Stimulated activated CD8-positive, alpha-beta memory T cell treated with anti-CD3 and anti-CD28 coated beads, Interleukin-4, amount 100 ng/mL, for 1 hour (primary cell): ENCODE measurements around the gene SEMA5A.

Experiments
- DNase-seq, 2 donors: peaks; one replicate each; pipeline ENCODE4 v3.0.0-alpha.2; 2020; ENCODE audit warnings: low read depth in 2 of 2, low spot score in 1 of 2

Gene SEMA5A

GRCh38 chr5:9284272-9284671 is 261.6 kb downstream of the SEMA5A start:
- no peak for DNase-seq

- DNase-seq: no peak
These were observed 262.4 kb downstream of the SEMA5A start for GRCh38 chr5:9283473-9283872.

DNA sequence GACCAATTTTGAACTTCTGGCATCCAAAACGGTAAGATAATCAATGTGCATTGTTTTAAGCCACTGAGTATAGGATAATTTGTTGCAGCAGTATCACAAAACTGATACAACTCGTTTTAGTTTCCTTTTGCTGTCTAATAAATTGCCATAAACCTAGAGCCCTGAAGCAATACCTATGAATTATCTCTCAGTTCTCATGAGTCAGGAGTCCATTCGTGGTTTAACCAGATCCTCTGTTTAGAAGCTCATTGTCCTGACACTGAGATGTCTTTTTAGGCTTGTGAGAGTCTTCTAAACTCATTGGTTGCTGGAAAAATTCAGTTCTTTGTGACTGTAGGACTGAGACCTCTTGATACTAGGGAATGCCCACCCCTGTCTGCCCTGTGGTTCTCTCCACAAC is 262.9 kb downstream of the SEMA5A start:
- DNase-seq: no peak

- no peak for DNase-seq
These were observed 263.7 kb downstream of the SEMA5A start for GRCh38 chr5:9282211-9282610.

GRCh38 chr5:9279774-9280173 is 266.1 kb downstream of the SEMA5A start:
- DNase-seq: no peak

GRCh38 chr5:9278921-9279603 is 266.8 kb downstream of the SEMA5A start:
- DNase-seq: no peak

DNA sequence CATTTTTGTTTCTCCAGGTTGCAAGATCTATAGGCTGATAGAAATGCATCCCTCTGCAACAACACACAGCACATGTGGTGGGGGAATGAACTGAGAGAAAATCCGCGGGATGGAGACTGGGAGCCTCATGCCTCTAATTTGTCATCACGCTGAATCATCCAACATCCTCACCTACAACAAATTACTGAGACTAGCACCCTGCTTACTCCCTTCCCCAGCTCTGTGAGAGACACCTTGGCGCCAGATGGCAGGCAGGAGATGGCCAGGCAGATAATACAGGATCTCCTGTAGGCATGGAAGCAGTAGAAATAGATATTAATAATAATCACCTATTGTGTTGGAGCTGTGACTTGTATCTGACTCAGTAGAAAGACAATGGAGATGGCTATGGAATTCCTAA is 276.9 kb downstream of the SEMA5A start:
- no peak for DNase-seq

DNA sequence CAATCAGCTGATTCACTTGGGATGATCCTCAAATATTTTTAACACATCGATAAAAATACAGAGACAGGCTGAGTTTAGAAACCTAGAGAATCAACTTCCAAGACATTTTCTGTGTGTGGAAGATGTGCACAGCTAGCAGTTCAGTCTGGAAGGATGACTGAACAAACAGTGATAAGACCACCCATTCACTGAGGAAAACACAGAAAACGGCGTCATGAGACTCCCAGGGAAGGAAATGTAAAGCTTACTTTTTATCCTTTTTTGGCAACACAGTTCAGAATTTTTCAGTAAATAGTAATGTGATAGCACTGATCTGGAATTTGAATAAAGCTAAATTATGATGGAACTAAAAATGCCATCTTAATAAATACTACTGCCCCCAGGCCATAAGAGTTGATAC is 277.6 kb downstream of the SEMA5A start:
- no peak for DNase-seq

- no peak for DNase-seq
These were observed 280.2 kb downstream of the SEMA5A start for GRCh38 chr5:9265441-9266287.

GRCh38 chr5:9264301-9264700 is 281.6 kb downstream of the SEMA5A start:
- no peak for DNase-seq

DNA sequence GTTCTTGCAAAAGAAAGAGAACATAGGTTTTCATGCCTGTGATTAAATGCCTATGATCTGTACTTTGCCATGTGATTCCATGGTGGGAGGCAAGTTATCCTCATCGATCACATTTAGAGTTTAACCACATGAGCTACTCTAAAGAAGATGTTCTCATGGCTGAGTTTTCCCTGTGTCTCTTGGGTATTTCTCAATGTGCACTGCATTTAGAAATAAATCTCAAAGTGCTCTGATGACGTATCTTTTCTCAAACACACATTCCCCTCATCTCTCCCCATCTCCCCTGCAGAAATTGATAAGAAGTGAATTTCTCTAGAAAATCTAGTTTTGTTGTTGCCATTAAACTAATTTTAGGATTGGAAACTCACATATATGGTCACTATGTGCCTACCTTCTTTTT is 282.2 kb downstream of the SEMA5A start:
- no peak for DNase-seq

DNA sequence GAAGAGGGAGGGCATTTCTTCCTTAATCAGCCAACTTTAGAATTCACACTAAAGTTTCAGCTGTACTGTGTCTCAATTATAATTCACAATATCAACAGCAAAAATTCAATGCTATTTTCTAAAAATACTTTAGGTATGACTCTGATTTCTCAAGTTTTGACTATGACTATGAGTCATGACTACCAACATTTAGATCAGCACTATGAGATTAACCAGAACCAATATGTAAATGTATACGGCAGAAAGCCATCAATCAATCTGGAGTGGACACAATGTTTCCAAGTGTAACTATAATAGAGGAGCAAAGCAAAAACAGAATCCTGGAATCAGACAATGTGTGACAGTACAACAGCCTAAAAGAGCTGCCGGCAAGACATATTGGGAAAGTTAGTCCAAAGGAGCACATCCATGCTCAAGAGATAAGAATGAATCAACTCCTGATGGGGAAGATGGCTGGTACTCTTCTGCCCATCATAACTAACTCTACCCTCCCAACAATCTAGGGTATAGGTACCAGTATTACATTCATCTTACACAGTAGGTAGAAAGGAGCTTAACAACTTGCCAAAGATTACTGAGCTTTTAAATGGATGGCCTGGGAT is 294.4 kb downstream of the SEMA5A start:
- DNase-seq: no peak

GRCh38 chr5:9249231-9249630 is 296.6 kb downstream of the SEMA5A start:
- no peak for DNase-seq

DNA sequence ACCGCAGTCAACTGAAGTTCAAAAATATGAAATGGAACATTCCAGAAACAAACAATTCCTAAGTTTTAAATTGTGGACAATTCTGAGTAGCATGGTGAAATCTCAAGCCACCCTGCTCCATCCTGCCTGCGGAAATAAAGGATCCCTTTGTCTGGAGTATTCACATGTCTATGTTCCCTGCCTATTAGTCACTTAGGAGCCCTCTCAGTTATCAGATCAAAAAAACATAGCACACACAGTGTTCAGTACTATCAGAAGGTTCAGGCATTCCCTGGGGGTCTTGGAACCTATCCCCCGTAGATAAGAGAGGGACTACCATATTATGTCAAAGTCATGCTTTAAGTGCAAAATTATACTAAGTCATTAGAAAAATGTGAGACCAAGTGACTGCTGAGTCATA is 300.8 kb downstream of the SEMA5A start:
- no peak for DNase-seq

- DNase-seq: no peak
These were observed 301.5 kb downstream of the SEMA5A start for GRCh38 chr5:9244417-9244816.

DNA sequence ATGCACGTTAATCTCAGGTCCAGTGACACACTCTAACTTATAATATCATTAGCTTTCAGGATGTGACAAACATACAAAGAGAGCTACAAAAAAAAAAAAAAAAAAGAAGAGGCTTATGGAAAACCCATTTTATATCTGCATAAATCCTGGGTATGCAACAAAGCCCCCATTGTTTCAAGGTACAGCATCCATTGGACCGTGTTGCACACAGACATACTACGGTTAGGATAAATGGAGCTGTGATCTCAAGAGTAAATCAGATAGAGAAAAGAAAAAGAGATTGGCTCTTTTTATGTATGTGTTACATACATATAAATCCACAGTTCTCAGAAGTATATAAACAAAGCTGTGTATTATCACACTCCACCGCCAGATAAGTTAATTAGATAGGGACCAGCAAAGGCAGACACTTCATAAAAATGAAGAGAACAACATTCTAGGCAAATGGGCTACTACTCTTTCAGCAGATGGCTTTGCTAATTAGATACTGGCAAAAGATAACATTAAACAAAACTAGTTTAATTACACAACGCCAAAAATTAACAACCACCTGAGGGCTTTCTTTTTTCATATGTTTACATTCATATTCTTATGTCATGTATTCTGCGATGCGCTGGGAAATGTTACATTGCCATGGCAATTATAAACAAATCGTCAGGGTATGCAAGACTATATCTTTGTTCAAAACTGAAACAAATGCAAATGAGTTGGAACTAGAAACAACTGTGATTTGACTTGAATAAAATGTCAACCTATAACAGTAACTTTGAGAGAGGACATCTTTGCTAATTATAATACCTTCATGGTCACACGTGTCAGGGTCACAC is 304.2 kb downstream of the SEMA5A start:
- DNase-seq: no peak

GRCh38 chr5:9240431-9240830 is 305.4 kb downstream of the SEMA5A start:
- DNase-seq: no peak

DNA sequence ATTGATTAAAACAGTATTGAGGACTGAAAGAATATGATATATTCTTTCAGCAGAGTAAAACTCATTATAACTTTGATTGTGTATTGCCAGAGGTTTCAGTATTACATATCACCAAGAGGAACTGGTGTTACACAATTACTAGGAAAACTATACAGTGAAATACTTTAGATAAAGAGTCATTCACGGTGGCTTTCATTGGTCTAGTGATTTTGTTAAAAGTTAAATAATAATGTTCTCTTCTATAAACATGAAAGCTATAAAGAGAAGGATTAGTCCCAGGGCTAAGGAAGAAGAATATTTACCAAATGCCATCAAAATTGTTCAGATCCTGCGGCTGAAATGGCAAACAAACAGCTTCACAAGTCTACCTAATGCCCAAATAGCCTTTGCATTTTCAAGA is 306.2 kb downstream of the SEMA5A start:
- DNase-seq: no peak

DNA sequence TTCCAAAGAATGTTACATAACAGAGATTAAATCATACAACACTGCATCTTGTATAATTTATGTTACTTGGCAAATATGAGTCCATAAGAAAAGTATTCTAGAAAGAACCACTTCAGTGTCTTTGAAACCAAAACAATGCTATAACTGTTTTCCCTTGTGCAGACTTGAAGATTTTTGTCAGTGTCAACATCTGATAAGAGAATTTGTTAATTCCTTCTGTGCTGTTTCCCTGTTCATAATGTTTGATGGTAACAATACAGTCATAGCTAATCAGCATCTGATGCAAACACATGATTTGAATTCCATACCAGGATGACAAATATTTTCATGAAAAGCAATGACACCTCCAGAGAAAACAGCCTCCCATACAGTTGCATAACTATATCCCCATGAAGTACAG is 306.8 kb downstream of the SEMA5A start:
- DNase-seq: no peak

DNA sequence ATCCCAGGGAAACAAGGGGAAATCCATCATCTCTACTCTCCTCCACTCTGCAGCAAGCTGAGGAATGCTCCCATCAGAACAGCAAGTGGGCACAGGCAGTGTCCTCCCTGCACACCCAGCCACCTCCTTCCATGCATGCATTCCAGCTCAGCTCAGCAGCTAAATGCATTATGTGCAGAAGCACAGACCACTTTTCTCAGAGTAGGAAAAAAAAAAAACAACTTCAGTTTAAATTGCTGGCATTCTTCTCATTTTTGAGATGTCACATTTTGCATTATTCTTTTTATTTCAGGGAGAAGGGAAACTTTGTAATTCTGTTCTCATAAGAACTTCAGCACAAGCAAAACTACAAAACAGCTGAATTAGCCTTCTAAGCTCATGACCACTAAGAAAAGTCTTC is 312.2 kb downstream of the SEMA5A start:
- no peak for DNase-seq

DNA sequence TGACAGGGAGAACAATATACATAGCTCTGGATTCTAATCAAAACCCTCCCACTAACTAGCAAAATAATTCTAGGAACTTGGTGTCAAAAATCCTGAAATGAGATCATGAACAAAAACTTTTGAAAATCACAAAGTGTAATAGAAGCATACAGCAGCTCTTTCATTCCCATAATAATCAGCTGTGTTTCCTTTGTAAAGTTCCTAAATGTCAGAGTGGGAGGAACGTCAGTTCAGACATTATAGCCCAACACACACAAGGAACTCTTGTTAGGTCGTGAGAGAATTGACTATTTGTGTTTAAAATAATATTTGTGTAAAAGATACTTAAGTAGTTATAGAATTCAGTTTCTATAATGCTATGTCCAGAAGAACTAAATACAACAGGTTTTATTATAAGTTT is 312.8 kb downstream of the SEMA5A start:
- no peak for DNase-seq
